ENCODE data around the gene HAS3. TPM values are rescaled to one million over a fixed set of nuclear protein-coding genes. Genes with fewer than 3 reads are reported as not detected.

HAS3 gene
- total and polyA plus RNA-seq, 4 donors: 0.09 to 0.75 (median 0.26) TPM

GRCh38 chr16:69094501-69094900, 11.0 kb upstream of the HAS3 start:
- H3K9ac ChIP-seq (ENCODE audit: low read depth in 1 of 2, low read length in 2 of 2): no peak overlapping the region
- no peak overlapping the region for H3K4me3 ChIP-seq (ENCODE audit: low read depth in 1 of 3, low read length in 3 of 3)
- H3K27ac ChIP-seq (ENCODE audit: low read depth in 1 of 2, low read length in 2 of 2): no peak overlapping the region
- H3K36me3 ChIP-seq (ENCODE audit: control insufficient read depth in 4 of 4, insufficient read depth in 3 of 4, low read depth in 1 of 4, low read length in 3 of 4): no peaks in the 10 kb centered on the region
- H3K9me3 ChIP-seq (ENCODE audit: control insufficient read depth in 4 of 4, low read length in 3 of 4): no peaks in the 10 kb centered on the region
- TF ChIP-seq REST (IDR thresholded peaks at IDR 0.05): no peak
- TF ChIP-seq YY1 (IDR thresholded peaks at IDR 0.05): no peak
- TF ChIP-seq NR2F2 (IDR thresholded peaks at IDR 0.05): no peak
- TF ChIP-seq ZBTB33 (IDR thresholded peaks at IDR 0.05): no peak
- TF ChIP-seq TAF1 (conservative IDR thresholded peaks at IDR 0.05): no peak
- no peak for TF ChIP-seq EGR1 (IDR thresholded peaks at IDR 0.05; ENCODE audit: low read depth in 2 of 2)
- no peak for TF ChIP-seq SP1 (IDR thresholded peaks at IDR 0.05)
- TF ChIP-seq HNF4G (IDR thresholded peaks at IDR 0.05): no peak
- TF ChIP-seq ATF3 (IDR thresholded peaks at IDR 0.05): no peak
- TF ChIP-seq MAX (IDR thresholded peaks at IDR 0.05): no peak
- TF ChIP-seq FOXA1 (IDR thresholded peaks at IDR 0.05): no peak
- TF ChIP-seq RXRA (IDR thresholded peaks at IDR 0.05): no peak
- no peak for TF ChIP-seq CTCF (IDR thresholded peaks at IDR 0.05; ENCODE audit: low read depth, low read length, missing input control)
- TF ChIP-seq FOXA2 (IDR thresholded peaks at IDR 0.05): no peak
- WGBS: 86% methylated on average over 5 of the region's 5 CpGs
- no peaks in the 10 kb centered on the region for H3K27me3 ChIP-seq (ENCODE audit: control insufficient read depth in 4 of 4, insufficient read depth in 4 of 4, low read length in 3 of 4)
- peaks cover 6 to 8% (median 7%) of the 10 kb centered on the region in 4 donors for H3K4me1 ChIP-seq (ENCODE audit: control insufficient read depth in 4 of 4, insufficient read depth in 4 of 4, low read length in 3 of 4)
- no peak for DNase-seq (ENCODE audit: low spot score)

GRCh38 chr16:69095193-69095592, 10.3 kb upstream of the HAS3 start:
- Histone ChIP-seq H3K36me3 (ENCODE audit: control insufficient read depth in 4 of 4, insufficient read depth in 3 of 4, low read depth in 1 of 4, low read length in 3 of 4) (no peaks in the 10 kb centered on the region), H3K27ac (ENCODE audit: low read depth in 1 of 2, low read length in 2 of 2) (no peak overlapping the region)

More at GRCh38 chr16:69095193-69095592, 10.3 kb upstream of the HAS3 start:
- peaks cover 0 to under 1% (median under 1%) of the 10 kb centered on the region in 4 donors for H3K4me1 ChIP-seq (ENCODE audit: control insufficient read depth in 4 of 4, insufficient read depth in 4 of 4, low read length in 3 of 4)
- DNase-seq (ENCODE audit: low spot score): no peak
- H3K9ac ChIP-seq (ENCODE audit: low read depth in 1 of 2, low read length in 2 of 2): no peak overlapping the region
- no peak overlapping the region for H3K4me3 ChIP-seq (ENCODE audit: low read depth in 1 of 3, low read length in 3 of 3)
- no peaks in the 10 kb centered on the region for H3K9me3 ChIP-seq (ENCODE audit: control insufficient read depth in 4 of 4, low read length in 3 of 4)
- TF ChIP-seq REST (IDR thresholded peaks at IDR 0.05) (no peak), CTCF (IDR thresholded peaks at IDR 0.05; ENCODE audit: low read depth, low read length, missing input control) (no peak), TAF1 (conservative IDR thresholded peaks at IDR 0.05) (no peak), FOXA1 (IDR thresholded peaks at IDR 0.05) (no peak), ZBTB33 (IDR thresholded peaks at IDR 0.05) (no peak), RXRA (IDR thresholded peaks at IDR 0.05) (no peak)
- H3K27me3 ChIP-seq (ENCODE audit: control insufficient read depth in 4 of 4, insufficient read depth in 4 of 4, low read length in 3 of 4): no peaks in the 10 kb centered on the region
- WGBS: 95% methylated on average over 6 of the region's 6 CpGs
